SH-SY5Y (cell line): ENCODE measurements around the gene PRMT5.

Experiments used
- GATA2 ChIP-seq: IDR thresholded peaks from 2 replicates; pipeline ENCODE4 v1.6.1; 2011; ENCODE audit warnings: mild to moderate bottlenecking, low read depth, low read length
- GATA3 ChIP-seq: IDR thresholded peaks from 2 replicates; pipeline ENCODE4 v1.6.1; 2011; ENCODE audit warnings: low read depth, mild to moderate bottlenecking, low read length, moderate library complexity

Gene PRMT5

GRCh38 chr14:22929104-22929960 is at the start of gene PRMT5:
PRMT5 (minus strand) TSS chr14:22929376; CDS start chr14:22929361, 15 bp downstream.
- TF ChIP-seq GATA2 (no peak; the same call in 1 of the 2 replicates), GATA3 (no peak)

- no peak for TF ChIP-seq GATA3
- no peak for TF ChIP-seq GATA2
Observed at GRCh38 chr14:22978487-22978837, 49.3 kb upstream of the PRMT5 start.

DNA sequence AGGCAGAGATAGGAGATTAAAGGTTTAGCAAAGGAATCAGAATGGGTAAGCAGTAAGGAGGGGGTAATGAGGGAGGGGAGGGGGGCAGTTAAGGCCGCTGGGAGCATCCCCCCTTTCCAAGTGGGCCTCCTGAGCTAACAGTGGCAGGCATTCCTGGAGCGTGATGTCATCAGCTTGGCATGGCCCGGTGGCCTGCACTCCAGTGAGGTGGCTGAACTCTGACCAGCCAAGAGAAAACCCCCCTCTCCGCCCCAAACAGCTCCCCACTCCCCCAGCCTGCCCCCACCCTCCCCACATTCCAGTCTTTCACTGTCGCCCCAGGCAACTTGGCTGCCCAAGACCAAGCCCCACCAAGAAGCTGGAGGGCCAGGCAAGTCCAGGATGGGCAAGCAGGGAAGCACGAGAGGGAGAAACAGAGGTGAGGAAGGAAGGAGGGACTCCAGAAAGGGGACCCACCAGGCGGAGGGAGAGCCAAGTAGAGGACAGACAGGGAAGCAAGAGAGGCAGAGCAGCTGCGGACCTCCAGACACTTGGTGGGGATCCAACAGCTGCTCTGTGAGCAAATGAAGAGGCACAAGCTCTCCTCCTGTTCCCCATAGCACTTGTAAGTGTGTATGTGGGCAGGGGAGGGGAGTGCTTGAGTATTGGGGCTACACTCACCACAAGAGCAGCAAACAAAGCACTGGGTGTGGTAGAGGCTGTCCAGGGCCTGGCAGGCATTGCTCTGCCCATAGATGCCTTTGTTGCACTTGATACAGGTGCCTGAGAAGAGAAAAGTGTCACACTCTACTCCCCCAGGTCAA is 48.7 kb upstream of the PRMT5 start:
- TF ChIP-seq GATA3: no peak
- TF ChIP-seq GATA2: no peak

- TF ChIP-seq GATA3 (no peak), GATA2 (no peak)
Observed at GRCh38 chr14:22977434-22977683, 48.2 kb upstream of the PRMT5 start.

GRCh38 chr14:22976620-22977433 is 47.7 kb upstream of the PRMT5 start:
- TF ChIP-seq GATA2 (no peak), GATA3 (no peak)

- no peak for TF ChIP-seq GATA3
- no peak for TF ChIP-seq GATA2
Observed at GRCh38 chr14:22974530-22975313, 45.5 kb upstream of the PRMT5 start.

GRCh38 chr14:22973217-22974032 is 44.2 kb upstream of the PRMT5 start:
- no peak for TF ChIP-seq GATA3

DNA sequence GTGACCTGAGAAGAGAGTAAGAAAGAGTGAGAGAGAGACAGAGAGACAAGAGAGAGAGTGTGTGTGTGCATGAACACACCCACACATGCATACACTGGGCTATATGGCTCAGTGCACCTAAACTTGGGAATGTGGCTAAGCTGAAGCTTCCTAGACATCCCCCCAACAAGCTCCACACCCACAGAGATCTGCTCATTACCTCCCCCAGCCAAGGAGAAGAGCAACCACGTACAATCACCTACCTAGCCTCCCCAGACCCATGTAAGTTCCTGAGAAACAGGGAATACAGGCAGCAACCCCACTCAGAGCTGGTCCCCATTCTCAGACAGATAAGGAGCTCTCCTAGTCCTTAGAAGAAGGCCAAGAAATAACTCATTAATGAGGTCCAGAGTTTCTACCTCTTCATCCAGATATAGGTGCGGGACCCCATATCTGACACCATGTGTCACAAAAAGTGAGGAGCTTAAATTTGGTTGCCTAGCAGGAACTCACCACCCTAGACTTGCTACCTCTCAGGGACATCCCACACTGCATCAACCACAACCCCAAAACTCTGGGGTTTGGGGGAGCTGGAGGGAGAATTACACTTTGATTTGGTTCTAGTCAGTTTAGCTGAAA is 43.2 kb upstream of the PRMT5 start:
- TF ChIP-seq GATA2 (no peak), GATA3 (no peak)

DNA sequence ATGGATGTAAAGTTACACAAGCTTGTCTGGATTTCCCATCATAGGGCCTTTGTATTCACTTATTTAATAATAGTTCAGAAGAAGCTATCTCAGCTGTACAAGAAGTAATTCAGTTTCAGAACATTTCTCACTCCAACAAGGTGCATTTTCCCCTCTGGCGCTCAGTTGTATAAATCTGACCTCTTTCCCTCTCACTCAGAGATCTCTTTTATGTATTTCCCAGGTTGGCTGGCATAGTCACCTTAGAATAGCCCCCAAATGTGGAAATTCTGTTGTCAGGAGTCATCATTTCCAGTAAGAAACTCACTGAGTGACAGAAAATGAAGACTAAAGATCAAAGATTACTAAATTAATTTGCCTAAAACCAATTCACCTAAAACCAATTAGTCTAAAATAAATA is 42.0 kb upstream of the PRMT5 start:
- TF ChIP-seq GATA3 (no peak), GATA2 (no peak)

- TF ChIP-seq GATA3 (no peak), GATA2 (no peak)
Observed at GRCh38 chr14:22966783-22967269, 37.6 kb upstream of the PRMT5 start.

GRCh38 chr14:22962061-22962676 is 33.0 kb upstream of the PRMT5 start:
- no peak for TF ChIP-seq GATA3
- no peak for TF ChIP-seq GATA2
